ENCODE measurements around the gene CEP57L1.

GRCh38 chr6:109202409-109203264, 107.3 kb downstream of the CEP57L1 start:
- TF ChIP-seq CTCF (IDR thresholded peaks at IDR 0.05; ENCODE audit: insufficient read depth, low read length) (no peak), POLR2AphosphoS5 (IDR thresholded peaks at IDR 0.05; ENCODE audit: low read depth) (no peak), REST (IDR thresholded peaks at IDR 0.05; ENCODE audit: insufficient replicate concordance, low read depth) (no peak), GABPA (IDR thresholded peaks at IDR 0.05; ENCODE audit: low read depth) (no peak)

Measured in HL-60 (cell line).